HG03097 (cell line): ENCODE data around the gene RAVER1.
A peak's percentile ranks its signal among the peaks of the same experiment; 100 is the strongest.
"Not testable (repeated sequence)": the region's sequence is repeated elsewhere in the genome, so short reads cannot be mapped to it uniquely, and the experiment has no call there.

Experiments
- ATAC-seq: cut with Tn5 transposase; IDR thresholded peaks from one replicate; pipeline ENCODE4 v1.9.1; 2021; ENCODE audit not compliant: unreplicated experiment, low FRiP score

The RAVER1 gene

DNA sequence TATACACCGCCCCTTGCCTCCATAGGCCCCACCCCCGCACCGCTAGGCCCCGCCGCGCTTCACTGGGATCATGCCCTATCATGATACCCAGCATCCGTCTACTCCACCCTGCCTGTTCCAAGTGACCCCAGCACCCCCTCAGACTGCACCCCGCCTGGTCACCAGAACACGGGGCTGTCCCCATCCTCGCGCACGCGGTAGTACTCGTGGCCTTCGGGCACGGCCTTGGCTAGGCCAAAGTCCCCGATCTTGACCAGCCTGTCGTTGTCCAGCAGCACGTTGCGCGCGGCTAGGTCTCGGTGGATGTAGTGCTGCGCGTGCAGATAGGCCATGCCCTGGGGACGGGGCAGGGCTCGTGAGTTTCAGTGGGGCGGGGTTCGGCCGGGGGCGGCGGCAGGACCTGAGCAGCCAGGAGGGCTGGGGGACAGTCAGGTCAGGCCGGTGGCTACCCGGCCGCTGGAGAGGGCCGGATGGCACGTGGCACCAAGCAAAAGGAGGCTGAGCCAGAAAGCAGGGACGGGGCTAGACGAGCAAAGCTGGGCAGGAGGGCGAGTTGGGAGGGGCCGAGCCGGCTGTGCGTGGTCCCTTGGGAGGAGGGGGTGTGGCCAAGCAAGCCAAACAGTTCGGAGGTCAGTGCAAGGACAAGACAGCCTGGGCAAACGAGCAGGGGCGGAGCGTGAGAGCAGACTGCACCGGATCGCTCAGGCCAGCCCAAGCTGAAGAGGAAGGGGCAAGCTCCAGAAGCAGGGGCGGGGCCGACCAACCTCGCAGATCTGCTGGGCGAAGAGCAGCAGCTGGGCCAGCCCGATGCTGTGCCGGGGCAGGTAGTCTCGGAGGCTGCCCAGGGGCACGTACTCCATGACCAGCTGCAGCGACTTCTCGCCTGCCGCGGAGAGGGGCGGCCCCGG, 19.7 kb upstream of the RAVER1 start:
- ATAC-seq = no peak

DNA sequence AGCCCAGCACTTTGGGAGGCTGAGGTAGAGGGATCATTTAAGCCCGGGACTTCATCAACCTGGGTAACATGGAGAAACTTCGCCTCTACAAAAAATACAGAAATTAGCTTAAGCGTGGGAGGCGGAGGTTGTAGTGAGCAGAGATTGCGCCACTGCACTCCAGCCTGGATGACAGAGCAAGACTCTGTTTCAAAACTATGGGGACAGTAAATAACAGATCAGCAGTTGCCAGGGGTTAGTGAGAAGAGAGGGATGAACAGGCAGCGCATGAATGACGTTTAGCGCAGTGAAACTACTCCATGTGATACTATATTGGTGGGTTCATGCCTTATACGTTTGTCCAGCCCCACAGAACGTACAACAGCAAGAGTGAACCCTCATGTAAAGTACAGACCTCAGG, 13.2 kb upstream of the RAVER1 start:
- no peak for ATAC-seq

DNA sequence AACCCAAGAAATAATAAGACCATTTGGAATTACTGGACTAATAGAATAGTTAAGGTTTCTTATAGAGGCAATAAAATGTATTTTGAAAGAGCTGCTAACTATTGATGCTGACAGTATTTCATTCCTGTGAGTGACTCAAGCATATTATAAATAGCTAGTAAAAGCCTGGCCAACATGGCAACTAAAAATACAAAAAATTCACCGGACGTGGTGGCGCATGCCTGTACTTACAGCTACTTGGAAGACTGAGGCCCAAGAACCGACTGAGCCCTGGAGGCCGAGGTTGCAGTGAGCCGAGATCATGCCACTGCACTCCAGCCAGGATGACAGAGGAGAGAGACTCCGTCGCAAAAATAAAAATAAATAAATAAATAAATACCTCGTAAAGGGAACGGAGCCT, 11.5 kb upstream of the RAVER1 start:
- no peak for ATAC-seq

DNA sequence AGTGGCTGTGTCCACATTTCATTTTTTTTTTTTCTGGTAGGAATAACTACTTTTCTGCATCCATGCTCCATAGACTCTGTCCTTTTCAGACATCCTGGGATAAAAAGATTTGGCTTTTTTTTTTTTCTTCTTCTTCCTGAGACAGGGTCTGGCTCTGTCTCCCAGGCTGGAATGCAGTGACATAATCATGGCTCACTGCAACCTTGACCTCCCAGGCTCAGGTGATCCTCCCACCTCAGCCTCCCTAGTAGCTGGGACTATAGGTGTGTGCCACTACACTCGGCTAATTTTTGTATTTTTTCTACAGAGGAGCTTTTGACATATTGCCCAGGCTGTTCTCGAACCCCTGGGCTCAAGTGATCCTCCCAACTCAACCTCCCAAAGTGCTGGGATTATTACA, 10.2 kb upstream of the RAVER1 start:
- ATAC-seq = no peak

DNA sequence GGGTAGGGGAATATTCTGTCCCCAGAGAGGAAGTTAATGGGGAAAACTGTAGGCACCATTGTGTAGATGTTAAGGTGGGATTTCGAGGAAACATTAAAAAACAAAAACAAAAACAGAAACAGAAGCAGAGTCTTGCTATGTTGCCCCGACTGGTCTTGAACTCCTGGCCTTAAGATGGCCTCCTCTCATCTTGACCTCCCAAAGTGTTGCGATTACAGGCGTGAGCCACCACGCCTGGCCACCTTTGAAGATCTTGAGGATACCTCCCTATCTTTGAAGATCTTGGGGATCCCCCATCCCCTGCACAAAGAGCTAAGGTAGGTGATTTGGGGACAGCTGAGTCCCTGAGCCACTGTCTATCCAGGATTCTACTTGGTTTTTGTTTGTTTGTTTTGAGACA, 6.6 kb upstream of the RAVER1 start:
- ATAC-seq = no peak

DNA sequence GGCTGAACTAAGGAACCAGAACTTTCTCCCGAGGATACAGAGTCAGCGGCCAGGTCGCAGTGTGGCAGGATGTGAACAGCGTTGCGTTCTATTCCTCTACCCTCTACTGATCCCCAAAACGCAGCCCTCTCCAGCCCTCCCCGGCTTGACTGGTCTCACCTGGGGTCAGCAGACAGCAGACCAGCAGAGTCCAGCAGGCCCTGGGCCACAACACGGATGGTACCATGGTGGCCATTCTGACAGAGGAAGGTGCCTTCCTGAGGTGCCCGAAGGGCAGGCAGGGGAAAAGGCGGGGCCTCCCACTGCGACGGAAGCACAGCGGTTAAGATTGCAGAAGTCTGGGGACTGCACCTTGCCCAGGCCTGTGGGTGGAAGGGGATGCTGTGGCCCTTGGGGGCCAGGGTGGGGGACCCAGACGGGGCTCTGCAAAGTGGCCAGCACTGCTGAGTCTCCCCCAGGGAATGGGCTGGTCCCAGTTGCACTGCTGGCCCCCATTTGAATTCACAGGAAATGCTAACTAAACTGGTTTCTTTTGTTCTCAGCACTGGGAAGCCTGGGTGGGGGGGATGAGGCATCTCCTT, 6.1 kb upstream of the RAVER1 start, which contains the start of gene ICAM3:
ICAM3 (minus strand) TSS at position 245 of the 581 bp plus-strand sequence; CDS start at position 235, 10 bp downstream.
- peak; percentile 53 for ATAC-seq

DNA sequence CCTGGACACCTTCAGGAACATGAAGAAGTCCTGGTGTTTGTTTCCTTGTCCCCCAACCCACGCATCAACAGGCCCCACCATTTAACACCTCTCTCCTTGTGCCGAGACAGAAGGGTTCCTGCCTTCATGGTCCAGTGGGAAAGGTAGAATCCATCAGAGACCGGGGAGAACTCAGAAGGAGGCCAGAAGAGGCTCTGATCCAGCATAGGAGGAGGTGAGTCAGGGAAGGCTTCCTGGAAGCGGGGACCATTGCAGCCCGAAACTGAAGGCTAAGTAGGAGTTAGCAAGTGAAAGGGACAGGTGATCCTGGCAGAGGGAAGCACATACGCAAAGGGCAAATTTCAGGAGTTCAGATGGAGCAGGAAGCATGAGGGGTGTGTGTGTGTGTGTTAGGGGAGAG, 5.6 kb upstream of the RAVER1 start:
- ATAC-seq = no peak

DNA sequence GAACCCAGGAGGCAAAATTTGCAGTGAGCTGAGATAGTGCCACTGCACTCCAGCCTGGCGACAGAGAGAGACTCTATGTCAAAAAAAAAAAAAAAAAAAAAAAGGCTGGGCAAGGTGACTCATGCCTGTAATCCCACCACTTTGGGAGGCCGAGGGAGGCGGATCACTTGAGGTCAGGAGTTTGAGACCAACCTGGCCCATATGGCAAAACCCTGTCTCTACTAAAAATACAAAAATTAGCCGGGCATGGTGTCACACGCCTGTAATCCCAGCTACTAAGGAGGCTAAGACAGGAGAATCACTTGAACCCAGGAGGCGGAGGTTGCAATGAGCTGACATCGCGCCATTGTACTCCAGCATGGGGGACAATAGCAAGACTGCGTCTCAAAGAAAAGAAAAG, 3.4 kb upstream of the RAVER1 start:
- ATAC-seq = not testable (repeated sequence)

DNA sequence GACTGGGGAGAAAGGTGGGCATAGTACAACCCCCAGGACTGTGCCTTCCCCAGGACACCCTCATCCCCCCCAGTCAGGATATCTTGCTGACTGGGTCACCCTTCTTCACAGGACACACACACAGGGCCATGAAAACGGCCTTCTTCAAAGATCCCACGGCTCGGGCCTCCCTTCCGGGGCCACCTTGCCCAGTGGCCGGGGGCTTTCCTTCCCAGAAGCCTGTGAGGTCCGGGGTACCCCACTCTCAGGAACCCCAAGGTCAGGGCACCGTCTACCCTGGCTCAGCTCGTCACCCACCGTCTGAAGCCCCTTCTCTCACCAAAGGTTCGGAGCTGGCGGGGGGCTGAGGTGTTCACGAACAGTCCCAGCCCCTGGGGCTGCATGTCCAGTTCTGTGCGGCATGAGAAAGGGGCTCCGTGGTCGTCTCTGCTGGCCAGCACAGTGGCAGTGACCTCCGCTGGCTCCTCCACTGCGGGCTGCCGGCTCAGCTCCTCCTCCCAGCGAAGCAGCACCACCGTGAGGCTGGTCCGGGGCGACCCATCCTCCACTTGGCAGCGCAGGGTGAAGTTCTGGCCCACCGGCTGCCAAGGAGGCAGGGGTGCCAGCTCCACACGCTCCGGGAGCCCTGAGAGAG, 2.1 kb upstream of the RAVER1 start:
- no peak for ATAC-seq

DNA sequence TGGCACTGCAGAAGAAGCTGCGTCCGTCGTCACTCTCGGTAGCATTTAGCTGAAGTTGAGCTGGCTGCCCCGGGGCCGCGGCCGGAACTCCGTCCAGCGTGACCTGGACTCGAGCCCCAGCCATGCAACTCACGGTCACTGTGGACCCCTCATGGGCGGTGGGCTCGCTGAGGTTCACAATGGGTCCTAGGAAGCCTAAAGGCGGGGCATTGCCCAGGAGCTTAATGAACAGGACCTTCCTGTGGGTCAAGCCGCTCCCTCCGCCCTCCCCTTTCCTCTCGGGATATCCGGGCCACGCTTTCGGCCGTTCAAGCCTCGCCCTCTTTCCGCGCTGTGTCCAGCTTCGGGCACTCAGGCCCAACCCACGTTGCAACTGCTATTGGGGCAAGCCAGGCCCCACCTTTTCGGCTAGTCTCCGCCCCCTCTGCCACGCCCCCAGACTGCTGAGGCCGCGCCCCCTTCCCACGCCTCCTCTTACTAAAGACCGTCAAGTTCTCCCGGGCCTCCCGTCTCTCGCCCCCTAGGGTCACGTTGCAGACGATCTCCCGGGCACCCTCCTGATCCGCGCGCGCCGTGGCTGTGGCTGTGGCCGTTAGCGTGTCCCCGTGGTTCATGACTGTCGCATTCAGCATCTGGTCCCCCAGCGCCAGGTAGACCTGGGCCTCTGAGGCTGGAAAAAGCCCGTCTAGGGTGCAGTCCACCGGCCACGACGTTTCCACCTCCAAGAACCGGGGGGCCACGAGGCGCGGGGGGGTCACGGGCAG, 1.4 kb upstream of the RAVER1 start:
- no peak for ATAC-seq

DNA sequence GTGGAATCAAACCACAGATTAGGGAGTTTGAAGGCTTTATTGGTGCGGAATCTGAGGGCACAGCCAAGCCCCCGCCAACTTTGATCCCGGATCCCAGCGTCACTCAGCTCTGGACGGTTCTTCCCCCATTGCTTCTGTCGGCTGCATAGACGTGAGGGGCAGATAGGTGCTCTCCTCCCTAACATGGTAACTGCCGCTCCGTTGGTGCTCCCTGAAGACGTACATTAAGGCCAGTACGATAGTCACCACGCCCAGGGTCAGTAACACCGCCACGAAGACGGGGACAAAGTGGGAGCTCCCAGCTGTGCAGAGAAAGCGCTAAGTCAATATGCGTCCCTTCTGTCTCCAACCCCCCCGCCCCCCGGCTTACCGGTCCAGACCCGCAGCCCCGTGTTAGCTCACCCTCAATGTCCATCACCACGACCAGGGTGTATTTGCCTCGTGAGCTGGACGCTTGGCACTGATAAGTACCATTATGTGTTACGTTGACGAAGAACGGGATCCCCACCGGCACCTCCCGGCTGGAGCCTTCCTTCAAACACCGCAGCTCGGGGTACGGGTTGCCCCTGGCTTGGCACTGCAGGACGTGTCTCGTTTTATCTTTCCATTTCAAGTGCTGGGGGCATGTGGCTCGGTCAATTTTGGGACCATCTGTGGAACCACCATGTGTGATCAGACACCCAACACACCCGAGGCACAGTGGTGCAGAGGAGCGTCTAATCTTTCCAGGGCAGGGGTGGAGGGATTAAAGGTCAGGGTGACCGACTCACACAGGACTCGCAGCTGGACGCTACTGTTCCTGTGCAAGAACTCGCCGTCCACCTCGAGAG, 644 bp upstream of the RAVER1 start:
- peak; percentile 9 for ATAC-seq

DNA sequence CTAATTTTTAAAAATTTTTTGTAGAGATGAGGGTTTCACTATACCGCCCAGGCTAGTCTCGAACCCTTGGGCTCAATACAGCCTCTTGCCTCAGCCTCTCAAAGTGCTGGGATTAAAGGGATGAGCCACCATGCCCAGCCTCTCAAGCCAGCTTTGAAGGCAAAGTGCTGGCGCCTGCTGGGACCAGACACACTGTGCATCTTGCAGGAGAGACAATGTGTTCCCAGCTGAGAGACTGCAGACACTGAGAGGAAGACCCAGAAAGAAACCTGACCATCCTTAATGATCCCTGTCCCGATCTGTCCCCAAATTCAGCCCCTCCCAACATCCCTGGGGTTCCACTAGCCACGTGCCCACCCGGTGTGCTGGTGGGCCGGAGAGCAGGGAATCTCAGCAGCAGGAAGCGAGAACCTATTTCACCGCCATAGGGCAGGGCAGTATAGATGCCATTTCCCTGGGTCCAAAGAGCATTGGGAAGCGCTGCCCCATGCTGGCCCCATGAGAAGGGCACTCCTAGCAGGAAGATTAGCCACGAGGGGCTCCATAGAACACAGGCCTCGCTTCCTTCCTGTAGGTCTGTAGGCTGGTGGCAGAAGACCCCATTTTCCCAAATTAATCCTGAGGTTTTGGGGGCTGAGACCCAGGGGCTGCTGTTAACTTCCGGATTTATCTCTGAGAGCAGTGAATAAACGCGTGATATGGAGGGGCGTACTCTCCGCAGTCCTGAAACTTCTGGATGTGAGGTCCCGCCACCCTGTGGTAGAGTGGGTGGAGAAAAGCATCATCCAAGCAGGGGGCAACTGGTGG, 968 bp downstream of the RAVER1 start:
- ATAC-seq = peak; percentile 11

DNA sequence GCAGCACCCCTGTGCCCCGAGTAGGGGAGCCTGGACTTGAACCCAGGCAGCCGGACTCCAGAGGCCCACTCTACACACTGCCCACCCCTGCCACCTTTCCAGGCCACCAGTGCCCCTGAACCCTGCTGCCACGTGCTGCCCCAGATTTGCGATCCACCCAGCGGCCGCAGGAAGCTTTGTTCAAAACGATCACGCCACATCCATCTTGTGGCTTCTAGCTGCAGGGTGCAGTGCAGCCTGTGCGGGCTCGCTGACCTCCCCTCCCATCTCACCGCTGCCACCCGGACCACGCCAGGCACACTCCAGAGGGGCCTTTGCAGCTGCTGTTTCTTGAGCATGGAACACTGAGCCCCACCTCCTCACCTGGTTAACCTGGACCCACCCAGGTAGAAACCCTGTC, 3.8 kb downstream of the RAVER1 start:
- ATAC-seq = no peak

DNA sequence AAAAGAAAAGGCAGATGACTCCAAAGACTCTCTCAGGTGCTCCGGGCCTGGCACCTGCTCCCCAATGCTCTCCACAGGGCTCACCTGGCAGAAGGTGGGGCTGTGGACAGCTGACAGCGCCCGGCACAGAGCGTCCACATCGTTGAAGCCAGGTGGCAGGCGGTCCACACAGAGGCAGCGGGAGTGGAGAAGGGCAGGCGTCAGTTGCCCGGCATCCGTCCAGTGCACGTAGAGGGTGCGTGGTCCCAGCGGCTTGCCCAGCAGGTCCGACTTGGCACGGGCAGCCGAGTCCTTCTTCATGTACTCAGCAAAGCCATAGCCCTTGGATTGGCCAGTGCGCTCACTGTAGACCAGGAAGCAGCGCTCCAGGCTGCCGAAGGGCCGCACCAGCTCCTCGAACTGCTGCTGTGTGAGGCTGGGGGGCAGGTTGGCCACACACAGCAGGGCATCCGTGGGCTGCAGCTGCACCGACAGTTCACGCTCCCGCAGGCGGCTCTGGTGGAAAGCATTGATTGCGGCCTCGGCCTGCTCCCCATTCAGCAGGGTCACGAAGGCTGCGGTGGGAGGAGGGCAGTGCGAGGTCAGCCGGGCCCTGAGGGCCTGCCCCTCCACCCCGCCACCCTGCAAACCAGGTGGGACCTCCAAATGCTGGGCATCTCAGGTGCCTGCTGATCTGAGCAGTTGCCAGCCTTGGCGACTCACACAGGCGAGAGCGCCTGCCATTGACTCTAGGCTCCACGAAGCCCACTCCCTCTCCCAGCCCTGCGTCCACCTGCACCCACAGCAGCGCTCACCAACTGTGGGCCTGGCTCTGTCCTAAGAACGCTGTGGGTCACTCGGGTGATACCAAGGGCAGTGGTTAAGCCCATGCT, 4.5 kb downstream of the RAVER1 start:
- no peak for ATAC-seq

DNA sequence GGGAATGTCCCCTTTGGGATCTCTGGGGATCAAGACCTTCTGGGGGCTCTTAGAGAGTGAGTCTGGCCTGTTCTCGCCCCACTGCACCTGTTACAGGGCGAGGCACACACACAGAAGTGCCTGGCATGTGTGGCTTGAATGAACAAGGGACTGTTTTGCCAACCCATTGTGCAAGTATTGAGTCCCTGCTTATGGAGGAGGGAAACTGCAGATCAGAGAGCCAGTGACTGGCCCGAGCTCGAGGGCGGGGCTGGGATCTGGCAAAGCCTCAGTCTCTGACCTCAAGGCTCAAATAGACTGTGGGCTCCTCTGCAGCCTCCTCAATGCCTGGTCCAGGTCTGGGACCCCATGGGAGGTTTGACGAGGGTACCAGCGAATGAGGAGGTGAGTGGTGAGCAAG, 5.5 kb downstream of the RAVER1 start:
- no peak for ATAC-seq

DNA sequence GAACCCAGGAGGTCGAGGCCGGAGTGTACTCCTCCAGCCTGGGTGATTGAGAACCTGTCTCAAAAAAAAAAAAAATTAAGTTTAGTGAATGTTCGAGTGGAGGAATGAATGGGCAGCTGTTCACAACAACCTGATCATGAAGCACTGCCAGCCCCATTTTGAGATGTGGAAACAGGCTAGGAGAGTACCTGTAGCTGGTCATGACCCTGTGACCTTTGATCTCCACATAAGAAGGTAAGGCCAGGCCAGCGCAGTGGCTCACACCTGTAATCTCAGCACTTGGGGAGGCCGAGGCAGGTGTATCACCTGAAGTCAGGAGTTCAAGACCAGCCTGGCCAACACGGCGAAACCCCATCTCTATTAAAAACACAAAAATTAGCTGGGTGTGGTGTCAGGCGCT, 7.6 kb downstream of the RAVER1 start:
- no peak for ATAC-seq

DNA sequence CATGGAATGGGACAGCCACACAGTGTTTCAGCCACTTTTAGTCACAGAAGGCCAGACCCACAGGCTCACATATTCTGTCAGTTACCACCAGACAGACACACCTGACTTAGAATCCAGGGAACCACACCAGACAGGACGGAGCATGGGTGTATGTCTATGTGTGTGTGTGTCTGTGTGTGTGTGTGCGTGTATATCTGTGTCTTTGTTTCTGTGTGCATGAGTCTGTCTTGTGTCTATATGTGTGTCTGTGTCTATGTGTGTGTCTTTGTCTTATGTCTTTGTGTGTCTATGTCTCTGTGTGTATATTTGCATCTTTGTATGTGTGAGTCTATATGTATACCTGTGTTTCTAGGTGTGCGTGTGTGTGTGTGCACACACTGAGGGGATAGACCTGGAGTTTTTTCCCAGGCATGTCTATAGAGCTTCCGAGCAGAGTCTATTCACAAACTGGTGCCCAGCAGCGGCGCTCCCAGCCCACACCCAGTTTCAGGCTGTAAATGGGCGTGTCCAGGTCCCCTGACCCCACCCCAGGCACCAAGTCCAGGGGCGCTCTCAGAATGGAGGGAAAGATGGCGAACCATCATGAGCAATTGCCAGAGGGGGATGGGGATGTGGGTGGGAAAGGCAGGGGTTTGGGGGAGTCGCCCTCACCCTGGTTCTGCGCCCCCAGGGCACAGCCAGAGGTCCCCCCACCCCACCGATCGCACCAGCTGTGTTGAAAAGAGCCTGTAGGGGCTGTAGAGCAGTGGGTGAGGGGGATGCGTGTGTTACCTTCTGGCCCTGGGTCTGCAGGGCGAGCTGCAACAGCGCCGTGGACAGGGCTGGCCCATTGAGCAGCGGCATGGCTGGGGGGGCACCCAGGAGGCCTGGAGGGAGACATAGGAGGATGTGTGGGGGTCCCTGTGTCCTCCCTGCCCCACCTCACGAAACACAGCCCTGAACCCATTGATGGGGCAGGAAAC, 11.2 kb downstream of the RAVER1 start:
- no peak for ATAC-seq
